Spleen (tissue), 13 donors: ENCODE data around the gene HAGH. TPM values are rescaled to one million over a fixed set of nuclear protein-coding genes. Genes with fewer than 3 reads are reported as not detected.
A peak's percentile ranks its signal among the peaks of the same experiment; 100 is the strongest.
"Not testable (repeated sequence)": the region's sequence is repeated elsewhere in the genome, so short reads cannot be mapped to it uniquely, and the experiment has no call there.

Source experiments
- DNase-seq: peaks from one replicate; pipeline ENCODE4 v3.0.0-alpha.2; 2020
- H3K27ac ChIP-seq, 8 donors: fragments of 200-600 bp; sonication (generic) in 7 of 8; 1 replicate in 4 of 8; 2 replicates in 4 of 8; pipeline versions ENCODE4 v1.5.0 to v1.8.0; 2016 to 2021; ENCODE audit warnings: inconsistent platforms in 4 of 8, mild to moderate bottlenecking in 4 of 8, moderate library complexity in 1 of 8
- H3K27me3 ChIP-seq, 7 donors: fragments of 200-600 bp; sonication (generic) in 6 of 7; replicated peaks in 1 of 7; 1 replicate in 4 of 7; 2 replicates in 3 of 7; pipeline versions ENCODE4 v1.5.0 to v1.8.0; 2016 to 2021; ENCODE audit warnings: inconsistent platforms in 3 of 7, mild to moderate bottlenecking in 1 of 7
- H3K36me3 ChIP-seq, 6 donors: fragments of 200-600 bp; sonication (generic) in 5 of 6; 1 replicate in 4 of 6; 2 replicates in 2 of 6; pipeline versions ENCODE4 v1.5.0 to v1.8.0; 2016 to 2021; ENCODE audit warnings: inconsistent platforms in 2 of 6
- H3K4me1 ChIP-seq, 6 donors: fragments of 200-600 bp; sonication (generic) in 5 of 6; 1 replicate in 3 of 6; 2 replicates in 3 of 6; pipeline versions ENCODE4 v1.5.0 to v1.8.0; 2016 to 2021; ENCODE audit warnings: inconsistent platforms in 3 of 6
- H3K4me3 ChIP-seq, 8 donors: fragments of 200-600 bp; sonication (generic) in 7 of 8; 1 replicate in 4 of 8; 2 replicates in 4 of 8; pipeline versions ENCODE4 v1.5.0 to v1.8.0; 2016 to 2021; ENCODE audit warnings: inconsistent platforms in 4 of 8, mild to moderate bottlenecking in 4 of 8, moderate library complexity in 2 of 8
- H3K9me3 ChIP-seq, 8 donors: fragments of 200-600 bp; sonication (generic) in 7 of 8; 1 replicate in 4 of 8; 2 replicates in 4 of 8; pipeline versions ENCODE4 v1.5.0 to v1.8.0; 2016 to 2021; ENCODE audit warnings: inconsistent platforms in 4 of 8
- CTCF ChIP-seq, 11 experiments: fragments of 200-600 bp in 7 of 11; fragments of 450-650 bp in 4 of 11; sonication (generic) in 4 of 11; IDR thresholded peaks in 8 of 11; conservative IDR thresholded peaks in 3 of 11; 1 replicate in 7 of 11; 2 replicates in 4 of 11; pipeline versions ENCODE4 v1.4.0 to v1.8.0; 2016 to 2021; ENCODE audit warnings: antibody characterized with exemption in 11 of 11, inconsistent platforms in 4 of 11, mild to moderate bottlenecking in 1 of 11
- POLR2A ChIP-seq, 3 donors: fragments of 450-650 bp; IDR thresholded peaks; one replicate each; pipeline ENCODE4 v1.5.1; 2017; ENCODE audit warnings: antibody characterized with exemption in 3 of 3, mild to moderate bottlenecking in 1 of 3
- POLR2AphosphoS5 ChIP-seq, 3 donors: sonication (generic); formaldehyde crosslinking; IDR thresholded peaks; one replicate each; pipeline ENCODE4 v1.5.1; 2017; ENCODE audit warnings: antibody characterized with exemption in 3 of 3
- WGBS, 5 donors: extraction: QIAGEN DNeasy Blood & Tissue Kit in 3 of 5; methylation state at CpG; one replicate each; pipeline versions ENCODE4 v1.1.5 to v1.1.7; 2013 to 2018; 5-methylcytosine and 5-hydroxymethylcytosine counted together
- intact Hi-C: fragments of 100-400 bp; cut with DNase I; formaldehyde crosslinking; loops from one replicate; pipeline ENCODE4 v1.15.0; 2023; ENCODE audit warnings: low total_unique reads
- long read RNA-seq, 2 donors: transcript quantifications; one replicate each; lab custom pipeline, GENCODE V29; 2026
- polyA plus RNA-seq, 3 donors: library from polyadenylated mRNA; stranded (reverse); fragments of 200-250 nt; gene quantifications; one replicate each; pipeline ENCODE4 v1.2.1, GENCODE V29; 2013
- total RNA-seq, 7 donors: library from RNA; depleted of rRNA in 3 of 7; stranded (reverse); fragments of >200 nt in 3 of 7; fragmentation: NEBNext Ultra II Directional in 4 of 7; extraction: Animal tissue kit (Norgen Biotek cat#: 25700) in 4 of 7; gene quantifications; one replicate each; pipeline versions ENCODE4 v1.1.0 to v1.2.1, GENCODE V29; 2016 to 2021
- donor health status: healthy with polysubstance abuse.
- donor health status: DM: no; HTN: no; CAD: no; lungs with moderate emphysema.
- donor health status: DM: no; HTN: no; CAD: no.
- donor health status: Bipolar disorder and iron deficiency.
- donor health status: healthy.
- donor health status: DM: no; HTN: no; CAD: no.
- donor health status: DM: yes; HTN: yes; CAD: no.

Gene HAGH
- 10 to 100 TPM; 42.4 to 60.4 (median 49.1) TPM for total RNA-seq
- 10 to 100 TPM; 33.6 to 76.6 (median 41.0) TPM for polyA plus RNA-seq
- long read RNA-seq, donor 1, transcript HAGH-202 (9 exons, 2,984 nt): major isoform, 12 of 22 reads
- long read RNA-seq, donor 1, transcript HAGH-201 (10 exons, 1,257 nt): minor isoform, 8 of 22 reads
- long read RNA-seq, donor 1, partial matches to known transcripts: 0 of 22 reads
- long read RNA-seq, donor 1, other reads (novel, unspliced or antisense): 0 of 22 reads
- long read RNA-seq, donor 2, transcript HAGH-201 (10 exons, 1,257 nt): minor isoform, 9 of 28 reads
- long read RNA-seq, donor 2, transcript HAGH-202 (9 exons, 2,984 nt): major isoform, 12 of 28 reads
- long read RNA-seq, donor 2, partial matches to known transcripts: 6 of 28 reads
- long read RNA-seq, donor 2, other reads (novel, unspliced or antisense): 0 of 28 reads

- 0 to 1% (median 0%) methylated on average over 33 to 104 of the region's 104 CpGs for WGBS, 5 donors
- peak; percentile 97 for DNase-seq
- Histone ChIP-seq H3K27me3 (no peaks in the 10 kb centered on the region), H3K27ac (peak within 1 kb of the TSS; percentile 74 to 96 (median 91)), H3K36me3 (peaks cover 0 to 35% (median 16%) of the 10 kb centered on the region in 6 donors), H3K4me1 (peaks cover 31 to 74% (median 56%) of the 10 kb centered on the region in 6 donors), H3K4me3 (peak within 1 kb of the TSS; percentile 78 to 99 (median 94)), H3K9me3 (no peaks in the 10 kb centered on the region)
- no peak for TF ChIP-seq POLR2A (IDR thresholded peaks at IDR 0.05)
- peak; percentile 82 to 89 (median 88) for TF ChIP-seq POLR2AphosphoS5 (IDR thresholded peaks at IDR 0.05)
- peak in 1 of 11 experiments; percentile 32 for TF ChIP-seq CTCF (IDR thresholded peaks at IDR 0.05 in 8 of 11, conservative IDR thresholded peaks at IDR 0.05 in 3 of 11)
- intact Hi-C loops: no loop called here
Measured at GRCh38 chr16:1826691-1827573, at the start of gene HAGH, which contains the start of gene FAHD1. Gene HAGH, minus strand, starts transcription at chr16:1826825. Its CDS starts 38 bp downstream, at chr16:1826787. Gene FAHD1, plus strand, starts transcription at chr16:1827206. Its CDS starts 33 bp downstream, at chr16:1827239.

DNA sequence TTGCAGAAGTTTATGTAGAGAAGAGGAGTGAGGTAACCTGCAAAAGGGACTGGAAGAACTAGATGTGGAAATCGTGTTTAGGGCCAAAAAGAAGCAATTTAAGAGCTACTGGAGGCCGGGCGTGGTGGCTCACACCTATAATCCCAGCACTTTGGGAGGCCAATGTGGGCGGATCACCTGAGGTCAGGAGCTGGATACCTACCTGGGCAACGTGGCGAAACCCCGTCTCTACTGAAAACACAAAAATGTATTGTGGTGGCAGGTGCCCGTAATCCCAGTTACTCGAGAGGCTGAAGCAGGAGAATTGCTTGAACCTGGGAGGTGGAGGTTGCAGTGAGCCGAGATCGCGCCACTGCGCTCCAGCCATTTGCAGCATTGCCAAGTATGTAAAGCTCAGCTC lies 49.4 kb upstream of the HAGH start:
- H3K27ac ChIP-seq, H3K9me3 ChIP-seq, H3K4me3 ChIP-seq, H3K36me3 ChIP-seq, intact Hi-C loops, H3K4me1 ChIP-seq: not testable (repeated sequence)
- DNase-seq: peak; percentile 9
- 76 to 86% (median 85%) methylated on average over 13 of the region's 13 CpGs for WGBS, 5 donors
- H3K27me3 ChIP-seq: peaks cover 0 to 88% (median 33%) of the 10 kb centered on the region in 7 donors

DNA sequence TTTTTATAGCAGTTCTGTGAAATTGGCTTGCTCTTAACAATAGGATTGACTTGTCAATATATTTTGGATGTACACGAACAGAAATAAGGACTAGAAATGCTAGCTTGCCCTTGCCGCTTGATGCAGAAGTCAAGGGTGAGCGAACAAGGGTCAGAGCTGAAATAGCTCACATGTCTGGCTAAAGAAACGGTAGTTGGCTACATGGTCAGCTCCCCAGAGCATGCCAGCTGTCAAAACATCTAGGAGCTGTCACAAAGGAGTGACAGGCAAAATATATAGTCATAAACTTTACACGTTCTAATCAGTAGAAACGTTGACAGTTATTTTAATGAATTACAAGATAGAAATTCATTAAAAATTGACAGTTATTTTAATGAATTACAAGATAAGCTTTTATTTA lies 48.2 kb upstream of the HAGH start:
- intact Hi-C loops: no loop called here
- no peak for TF ChIP-seq POLR2AphosphoS5 (IDR thresholded peaks at IDR 0.05)
- TF ChIP-seq CTCF (IDR thresholded peaks at IDR 0.05 in 8 of 11, conservative IDR thresholded peaks at IDR 0.05 in 3 of 11): no peak
- TF ChIP-seq POLR2A (IDR thresholded peaks at IDR 0.05): no peak
- Histone ChIP-seq H3K27me3 (peaks cover 0 to 80% (median 33%) of the 10 kb centered on the region in 7 donors), H3K27ac (no peak overlapping the region), H3K4me3 (no peak overlapping the region), H3K4me1 (peaks cover 0 to 7% (median 0%) of the 10 kb centered on the region in 6 donors), H3K9me3 (peaks cover 0 to 6% (median 0%) of the 10 kb centered on the region in 8 donors), H3K36me3 (no peaks in the 10 kb centered on the region)
- no peak for DNase-seq
- 57 to 62% (median 60%) methylated on average over 6 of the region's 6 CpGs for WGBS, 5 donors

- H3K36me3 ChIP-seq: no peaks in the 10 kb centered on the region
- intact Hi-C loops: no loop called here
- DNase-seq: peak; percentile 55
- peaks cover 0 to 6% (median 0%) of the 10 kb centered on the region in 8 donors for H3K9me3 ChIP-seq
- H3K4me1 ChIP-seq: peaks cover 0 to 7% (median 0%) of the 10 kb centered on the region in 6 donors
- WGBS, 5 donors: 9 to 20% (median 10%) methylated on average over 30 to 68 of the region's 68 CpGs
- peak within 1 kb of the TSS in 1 of 8 donors; percentile 44 for H3K4me3 ChIP-seq
- no peak within 1 kb of the TSS for H3K27ac ChIP-seq
- peaks cover 0 to 52% (median 28%) of the 10 kb centered on the region in 7 donors for H3K27me3 ChIP-seq
- TF ChIP-seq CTCF (IDR thresholded peaks at IDR 0.05 in 8 of 11, conservative IDR thresholded peaks at IDR 0.05 in 3 of 11): no peak
- TF ChIP-seq POLR2A (IDR thresholded peaks at IDR 0.05): no peak
- no peak for TF ChIP-seq POLR2AphosphoS5 (IDR thresholded peaks at IDR 0.05)
Measured at GRCh38 chr16:1871974-1872635, 45.5 kb upstream of the HAGH start, which contains the start of gene MEIOB. Gene MEIOB, minus strand, starts transcription at chr16:1872164. Its CDS starts 3,989 bp downstream, at chr16:1868175.
